ENCODE data around the gene METAP1D.
A peak's percentile ranks its signal among the peaks of the same experiment; 100 is the strongest.
"Not testable (repeated sequence)": the region's sequence is repeated elsewhere in the genome, so short reads cannot be mapped to it uniquely, and the experiment has no call there.

METAP1D gene

DNA sequence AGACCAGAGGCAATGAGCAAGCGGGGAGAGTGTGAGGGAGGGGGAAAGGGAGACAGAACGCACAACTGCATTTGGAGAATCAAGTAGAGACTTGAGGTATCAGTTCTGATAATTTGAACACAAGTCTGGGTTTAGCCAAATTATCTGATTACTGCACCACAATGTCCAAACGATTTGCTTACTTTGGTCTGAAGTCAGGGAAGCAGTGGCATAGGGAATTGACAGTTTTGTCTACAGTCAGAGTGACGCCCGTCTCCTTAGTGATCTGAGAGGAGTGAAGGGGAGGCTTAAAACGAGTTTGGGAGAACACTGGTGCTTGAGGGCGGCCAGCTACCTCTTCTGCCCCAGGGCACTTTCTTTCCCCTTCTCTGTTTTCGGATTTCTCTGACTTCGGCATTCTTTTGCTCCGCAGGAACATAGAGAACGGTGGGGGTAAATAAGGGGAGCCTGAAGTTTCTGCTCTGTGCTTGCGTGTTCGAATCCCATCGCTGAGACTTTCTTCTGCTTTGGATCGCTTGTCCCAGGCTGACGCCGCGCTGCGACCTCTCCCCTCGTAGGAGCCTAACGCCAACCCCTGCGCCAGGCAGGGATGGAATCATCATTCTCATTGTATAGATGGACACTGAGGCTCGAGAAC lies 105.8 kb downstream of the METAP1D start:
- DNase-seq: no peak

DNA sequence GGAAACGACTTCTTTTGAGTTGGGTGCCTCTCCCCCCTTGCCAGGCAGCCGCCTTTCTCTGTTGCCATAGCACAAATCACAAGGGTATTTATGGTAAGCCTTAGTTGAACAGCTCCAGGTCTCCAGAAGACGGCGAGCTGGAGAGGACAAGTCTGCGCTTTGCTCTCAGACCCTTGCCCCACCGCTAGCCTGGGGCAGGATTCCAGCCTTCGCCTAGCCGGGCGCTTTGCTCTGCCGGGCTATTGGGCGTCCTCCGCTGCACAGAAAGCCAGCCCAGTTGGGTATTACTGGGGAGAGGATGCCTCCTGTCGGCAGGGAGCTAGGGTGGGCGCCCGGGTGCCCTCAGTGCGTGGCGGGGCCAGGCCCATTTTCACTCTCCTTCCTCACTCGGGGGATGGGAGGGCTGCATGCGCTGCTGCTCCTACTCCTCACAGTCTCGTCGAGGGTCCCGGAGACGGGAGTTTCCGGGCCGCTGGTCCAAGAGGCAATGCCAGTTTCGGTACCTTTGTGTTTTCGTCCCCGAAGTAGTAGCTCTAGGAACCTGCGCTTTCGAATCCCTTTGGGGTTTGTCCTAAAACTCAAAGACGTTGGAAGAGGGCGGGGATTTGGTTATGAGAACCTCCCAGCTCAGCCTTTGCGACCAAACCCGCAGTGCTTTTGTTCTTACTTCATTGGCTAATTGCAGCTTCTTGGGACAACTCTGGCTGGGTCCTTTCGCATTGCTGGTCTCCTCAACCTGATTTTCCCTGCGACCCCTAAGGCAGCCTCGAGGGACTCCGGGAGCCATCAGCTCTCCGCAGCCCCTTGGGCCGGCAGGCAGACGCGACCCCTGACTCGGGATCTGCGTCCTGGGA lies 106.6 kb downstream of the METAP1D start:
- peak; percentile 60 for DNase-seq

DNA sequence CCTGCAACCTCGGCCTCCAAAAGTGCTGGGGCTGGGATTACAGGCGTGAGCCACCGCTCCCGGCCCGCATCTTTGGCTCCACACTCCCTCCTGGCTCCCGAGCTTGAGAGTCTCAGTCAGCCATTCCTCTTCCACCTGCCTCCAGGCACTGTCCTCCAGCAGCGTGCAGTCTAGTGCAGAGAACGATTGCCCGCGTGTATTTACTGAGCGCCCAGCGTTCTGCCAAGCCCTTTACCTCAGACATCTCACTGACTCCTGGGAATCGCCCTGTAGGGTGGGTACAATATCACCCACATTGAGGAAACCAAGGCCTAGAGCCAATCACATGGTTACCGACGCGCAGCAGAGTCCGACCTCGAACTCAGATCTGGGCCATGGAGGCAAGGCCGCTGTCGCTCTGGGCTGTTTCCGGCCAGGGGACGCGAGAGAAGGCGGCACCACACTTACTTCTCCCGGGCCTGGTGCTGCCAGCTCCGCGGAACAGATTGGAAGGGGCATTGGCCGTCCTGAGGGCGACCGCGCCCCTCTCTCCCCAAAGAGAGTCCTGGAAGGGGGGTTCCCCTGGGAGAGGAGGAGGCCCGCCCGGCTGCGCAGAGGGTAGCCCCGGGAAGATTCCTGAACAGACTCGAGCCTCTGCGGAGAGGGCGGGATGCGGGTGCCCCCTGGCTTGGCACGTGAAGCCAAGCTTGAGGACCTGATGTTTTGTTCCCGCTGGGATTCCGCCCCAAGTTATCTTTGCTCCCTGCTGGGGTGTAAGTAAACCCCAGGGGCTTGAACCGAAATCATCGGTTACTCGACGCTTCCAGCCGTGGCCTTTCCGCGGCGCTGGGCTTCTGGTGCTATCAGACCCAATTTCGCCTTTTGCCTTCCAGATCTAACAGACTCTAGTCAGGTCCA lies 108.2 kb downstream of the METAP1D start:
- no peak for DNase-seq

DNA sequence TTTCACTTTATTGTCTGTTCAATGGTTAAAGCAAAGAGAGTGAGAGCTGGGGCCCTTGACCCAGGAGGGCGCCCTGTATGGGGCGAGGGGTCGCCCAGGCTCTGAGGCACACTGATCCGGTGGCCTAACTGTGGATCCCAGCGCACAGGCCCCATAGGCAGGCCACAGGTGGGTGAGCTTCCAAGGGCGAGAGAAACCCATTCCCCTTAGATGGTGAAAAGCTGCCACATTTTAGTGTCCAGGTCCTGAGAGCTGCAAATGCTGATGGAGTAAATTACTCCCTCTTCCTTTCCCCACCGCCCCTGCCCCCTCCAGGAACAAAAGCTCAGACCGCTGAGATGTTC lies 108.8 kb downstream of the METAP1D start:
- no peak for DNase-seq

DNA sequence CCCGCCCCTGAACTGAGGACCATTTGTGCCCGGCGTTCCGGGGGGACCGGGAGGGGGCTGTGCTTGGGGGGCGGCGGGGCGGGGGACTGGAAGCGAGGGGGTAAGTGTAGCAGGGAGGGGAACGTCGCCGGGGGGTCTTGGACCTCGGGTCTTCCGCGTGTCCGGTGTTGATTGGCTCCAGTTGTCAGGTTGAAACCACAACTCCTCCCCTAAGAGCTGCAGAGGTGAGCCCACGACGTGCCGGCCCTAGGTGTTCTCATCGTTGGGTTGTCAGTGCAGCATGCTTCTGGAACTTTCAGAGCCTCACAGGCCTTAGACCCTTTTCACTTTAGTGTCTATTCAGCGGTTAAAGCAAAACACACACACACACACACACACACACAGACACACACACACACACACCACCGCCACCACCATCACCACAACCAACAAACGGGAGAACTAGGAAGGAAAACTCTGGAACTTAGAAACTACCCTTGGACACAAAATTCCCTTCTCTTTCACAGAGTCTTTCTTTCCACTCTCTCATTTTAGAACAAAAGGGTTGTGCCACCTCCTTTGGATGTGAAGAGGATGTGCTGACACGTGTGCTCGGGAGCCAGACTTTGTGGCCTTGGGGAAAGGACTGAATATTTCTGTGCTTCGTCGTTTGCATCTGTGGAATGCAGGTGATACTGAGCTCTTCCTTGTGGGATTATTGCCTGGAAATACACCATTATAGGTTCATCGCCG lies 109.7 kb downstream of the METAP1D start:
- DNase-seq: no peak

DNA sequence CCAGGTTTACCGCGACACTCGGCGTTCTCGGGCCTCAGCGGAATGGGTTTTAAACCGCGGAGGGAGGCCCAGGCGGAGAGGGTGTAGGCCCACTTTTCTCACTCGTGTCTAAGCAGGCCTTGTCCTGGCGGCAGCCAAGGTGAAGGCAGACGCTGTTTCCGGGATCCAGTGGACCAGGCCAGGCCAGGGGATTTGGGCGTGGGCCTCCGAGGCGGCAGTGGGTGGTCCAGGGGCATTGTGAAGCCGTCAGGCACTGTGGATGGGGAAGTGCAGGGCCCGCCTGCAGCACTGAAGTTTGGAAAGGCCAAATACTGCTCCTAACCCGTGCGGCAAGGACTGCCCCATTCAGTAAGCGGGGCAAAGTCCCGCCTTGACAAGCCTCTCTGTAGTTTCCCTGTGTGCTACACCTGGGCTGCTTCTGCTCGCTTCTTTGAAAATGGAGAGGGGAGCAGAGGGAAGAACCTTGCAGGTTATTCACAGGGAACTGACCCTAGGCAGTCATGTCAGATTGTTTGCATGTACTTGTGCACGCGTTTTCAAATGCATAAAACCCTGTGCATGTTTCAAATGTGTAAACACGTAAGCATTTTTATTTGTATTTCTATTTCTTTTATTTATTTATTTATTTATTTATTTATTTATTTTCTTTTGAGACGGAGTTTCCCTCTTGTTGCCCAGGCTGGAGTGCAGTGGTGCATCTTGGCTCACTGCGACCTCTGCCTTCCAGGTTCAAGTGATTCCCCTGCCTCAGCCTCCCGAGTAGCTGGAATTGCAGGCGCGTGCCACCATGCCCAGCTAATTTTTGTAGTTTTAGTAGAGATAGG lies 110.4 kb downstream of the METAP1D start:
- DNase-seq: no peak

DNA sequence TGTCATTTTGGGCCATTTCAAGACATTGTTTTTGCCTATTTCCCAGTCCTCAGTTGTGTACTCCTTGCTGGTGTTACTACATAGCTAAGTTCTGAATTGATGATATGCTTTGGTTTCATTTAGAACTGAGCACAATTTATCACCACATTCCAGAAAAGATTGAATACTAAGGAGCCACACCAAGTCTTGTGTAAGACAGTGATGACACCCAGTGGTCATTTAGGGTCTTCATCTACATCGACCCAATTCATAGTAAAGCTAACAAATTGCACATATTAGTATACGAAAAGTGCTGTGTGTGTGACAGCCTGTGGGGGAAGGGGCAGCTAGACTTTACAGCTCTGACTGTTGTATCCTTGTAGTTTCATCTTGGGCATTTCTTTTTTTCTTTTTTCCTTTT lies 113.9 kb downstream of the METAP1D start:
- no peak for DNase-seq

DNA sequence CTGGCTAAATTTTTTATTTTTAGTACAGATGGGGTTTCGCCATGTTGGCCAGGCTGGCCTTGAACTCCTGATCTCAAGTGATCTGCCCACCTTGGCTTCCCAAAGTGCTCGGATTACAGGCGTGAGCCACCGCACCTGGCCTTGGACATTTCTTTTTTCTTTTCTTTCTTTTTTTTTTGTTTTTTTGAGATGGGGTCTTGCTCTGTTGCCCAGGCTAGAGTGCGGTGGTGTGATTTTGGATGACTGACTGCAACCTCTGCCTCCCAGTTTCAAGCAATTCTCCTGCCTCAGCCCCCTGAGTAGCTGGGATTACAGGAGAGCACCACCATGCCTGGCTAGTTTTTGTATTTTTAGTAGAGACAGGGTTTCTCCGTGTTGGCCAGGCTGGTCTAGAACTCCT lies 114.4 kb downstream of the METAP1D start:
- not testable (repeated sequence) for DNase-seq

DNA sequence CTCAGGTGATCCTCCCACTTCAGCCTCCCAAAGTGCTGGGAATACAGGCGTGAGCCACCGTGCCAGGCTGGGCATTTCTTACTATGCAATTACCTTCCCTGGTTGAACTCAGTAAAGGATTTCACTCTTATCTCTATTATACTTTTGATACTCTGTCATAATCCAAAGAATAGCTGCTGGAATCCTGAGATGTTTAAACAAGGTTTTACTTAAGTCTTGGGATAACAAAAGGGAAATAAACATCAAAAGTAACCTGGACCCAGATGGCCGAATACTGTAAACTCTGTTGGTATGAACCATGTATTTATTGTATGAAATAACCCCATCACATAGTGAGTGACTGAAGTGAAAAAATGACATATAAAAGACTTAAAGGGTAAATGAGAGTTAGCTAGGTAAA lies 114.8 kb downstream of the METAP1D start:
- DNase-seq: no peak

DNA sequence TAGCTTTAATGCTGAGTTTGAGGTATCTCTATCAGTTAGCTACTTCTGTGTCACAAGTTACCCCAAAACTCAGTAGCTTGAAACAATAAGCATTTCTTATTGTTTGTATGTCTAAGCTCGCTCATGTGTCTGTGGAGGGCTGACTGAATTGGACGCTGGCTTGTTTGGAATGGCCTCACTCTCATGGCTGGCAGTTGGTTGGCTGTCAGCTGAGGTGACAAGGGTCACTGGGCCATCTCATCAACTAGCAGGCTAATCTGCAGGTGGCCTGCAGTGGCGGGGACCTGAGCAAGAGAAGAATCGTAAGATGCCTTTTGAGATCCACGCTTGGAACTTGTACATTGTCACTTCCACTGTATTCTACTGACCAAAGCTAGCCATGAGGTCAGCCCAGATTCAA lies 116.4 kb downstream of the METAP1D start:
- no peak for DNase-seq

DNA sequence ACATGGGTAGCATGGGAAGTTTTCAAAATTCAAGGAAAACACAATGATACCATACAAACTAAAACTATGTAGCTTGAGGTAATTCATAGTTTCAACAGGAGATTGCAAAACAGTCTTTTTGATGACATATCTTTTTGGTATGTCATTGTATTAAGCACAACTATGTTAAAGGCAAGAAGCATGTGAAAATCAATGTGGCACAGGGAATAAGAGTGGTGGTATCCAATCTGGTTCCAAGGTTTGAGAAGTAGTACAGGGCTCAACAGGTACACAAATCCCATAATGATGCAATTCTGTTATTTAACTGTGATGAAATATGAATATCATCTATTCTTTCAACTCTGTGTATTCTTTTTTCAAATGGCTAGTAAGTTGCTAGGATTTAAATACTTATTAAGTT lies 119.3 kb downstream of the METAP1D start:
- DNase-seq: no peak

DNA sequence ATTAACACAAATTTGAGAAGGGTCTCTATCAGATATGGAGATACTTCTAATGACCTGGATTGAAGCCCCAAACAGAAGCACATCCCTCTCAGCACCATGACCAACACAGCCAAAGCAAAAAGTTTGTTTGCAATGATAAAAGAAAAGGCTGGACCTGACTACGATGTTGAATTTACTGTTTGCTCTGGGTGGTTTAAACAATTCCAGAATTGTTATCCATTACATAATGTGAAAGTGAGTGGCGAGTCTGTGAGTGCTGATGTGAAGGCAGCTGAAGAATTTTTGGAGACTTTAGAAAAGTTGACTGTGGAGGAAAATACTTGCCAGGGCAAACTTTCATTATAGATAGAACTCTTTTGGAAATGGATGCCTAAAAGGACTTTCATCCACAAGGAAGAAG lies 120.4 kb downstream of the METAP1D start:
- DNase-seq: no peak

DNA sequence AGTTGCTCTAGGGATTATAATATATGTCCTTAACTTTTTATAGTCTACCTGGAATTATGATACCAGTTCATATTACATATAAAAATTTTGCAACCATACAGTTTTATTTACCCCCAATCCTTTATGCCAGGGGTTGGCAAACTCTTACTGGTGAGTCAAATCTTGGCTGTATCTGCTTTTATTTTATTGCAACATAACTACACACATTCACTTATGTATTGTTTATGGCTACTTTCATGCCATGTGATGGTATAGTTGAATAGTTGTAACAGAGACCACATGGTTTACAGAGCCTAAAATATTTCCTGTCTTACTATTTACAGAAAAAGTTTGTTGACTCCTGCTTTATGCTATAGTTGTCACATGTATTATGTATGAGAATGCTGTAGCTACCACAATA lies 128.7 kb downstream of the METAP1D start:
- DNase-seq: no peak

DNA sequence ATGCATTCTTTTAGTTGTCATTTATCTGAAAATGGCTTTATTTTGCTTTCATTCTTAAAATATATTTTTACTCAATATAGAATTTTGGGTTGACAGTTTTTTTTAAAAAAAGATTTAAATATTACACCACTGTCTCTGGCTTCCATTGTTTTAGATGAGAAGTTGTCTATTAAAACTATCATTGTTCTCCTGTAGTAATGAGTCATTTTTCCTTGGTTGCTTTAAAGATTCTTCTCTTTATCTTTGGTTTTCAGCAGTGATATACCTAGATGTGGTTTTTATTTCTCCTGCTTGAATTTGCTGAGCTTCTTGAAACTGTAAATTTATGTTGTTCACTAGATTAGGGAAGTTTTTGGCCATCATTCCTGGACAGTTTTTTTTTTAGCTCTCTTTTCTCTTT lies 129.7 kb downstream of the METAP1D start:
- no peak for DNase-seq
